GOT3 (cell line): ENCODE results near the gene ZNF513.
"Not testable (repeated sequence)": the region's sequence is repeated elsewhere in the genome, so short reads cannot be mapped to it uniquely, and the experiment has no call there.

Experiments used
- DNase-seq: peaks from one replicate; lab custom pipeline; 2025; ENCODE audit warnings: mixed read lengths; lab: John Stamatoyannopoulos, UW

ZNF513 gene

GRCh38 chr2:27380626-27381545 is at the start of gene ZNF513:
ZNF513 (minus strand) TSS chr2:27380734; CDS start chr2:27380526, 208 bp downstream.
- peak; percentile 70 for DNase-seq

GRCh38 chr2:27428978-27429541 is 48.5 kb upstream of the ZNF513 start:
- DNase-seq = peak; percentile 60

- peak; percentile 82 for DNase-seq
Observed at GRCh38 chr2:27428213-27428977, 47.9 kb upstream of the ZNF513 start, which contains the start of gene NRBP1. NRBP1 (plus strand) TSS chr2:27428631; CDS start chr2:27433274, 4,643 bp downstream.

- DNase-seq = no peak
Observed at GRCh38 chr2:27427863-27428212, 47.3 kb upstream of the ZNF513 start.

- not testable (repeated sequence) for DNase-seq
Observed at GRCh38 chr2:27425039-27425438, 44.5 kb upstream of the ZNF513 start.

DNA sequence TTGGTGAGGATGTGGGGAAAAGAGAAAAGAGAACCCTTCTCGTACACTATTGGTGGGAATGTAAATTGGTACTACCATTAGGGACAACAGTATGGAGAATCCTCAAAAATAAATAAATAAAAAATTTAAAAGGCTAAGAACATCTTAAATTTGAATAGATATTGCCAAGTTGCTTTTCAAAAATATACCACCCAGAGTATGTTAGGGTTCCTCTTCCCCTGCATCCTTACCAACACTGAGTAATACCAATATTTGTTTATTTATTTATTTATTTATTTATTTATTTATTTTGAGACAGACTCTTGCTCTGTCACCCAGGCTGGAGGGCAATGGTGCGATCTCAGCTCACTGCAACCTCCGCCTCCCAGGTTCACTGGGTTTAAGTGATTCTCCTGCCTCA is 42.4 kb upstream of the ZNF513 start:
- no peak for DNase-seq

- DNase-seq = no peak
Observed at GRCh38 chr2:27421660-27422250, 41.2 kb upstream of the ZNF513 start.

DNA sequence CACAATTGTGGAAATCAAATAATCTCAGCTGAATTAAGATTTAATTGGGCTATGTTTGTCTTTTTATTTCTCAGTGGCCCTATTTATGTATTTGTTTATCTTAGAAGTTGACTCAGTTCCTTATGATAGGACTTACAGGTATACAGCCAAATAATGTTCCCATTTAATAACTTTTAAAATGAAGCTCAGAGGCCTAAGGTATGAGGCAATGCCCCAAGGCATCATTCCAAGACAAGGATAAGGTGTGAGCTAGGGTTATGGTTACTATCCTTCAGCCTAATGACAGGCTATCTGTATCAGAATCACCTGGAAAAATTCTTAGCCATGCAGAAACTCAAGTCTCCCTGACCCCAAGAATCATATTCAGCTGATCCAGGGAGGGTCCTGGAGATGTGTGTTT is 40.5 kb upstream of the ZNF513 start:
- DNase-seq = no peak

DNA sequence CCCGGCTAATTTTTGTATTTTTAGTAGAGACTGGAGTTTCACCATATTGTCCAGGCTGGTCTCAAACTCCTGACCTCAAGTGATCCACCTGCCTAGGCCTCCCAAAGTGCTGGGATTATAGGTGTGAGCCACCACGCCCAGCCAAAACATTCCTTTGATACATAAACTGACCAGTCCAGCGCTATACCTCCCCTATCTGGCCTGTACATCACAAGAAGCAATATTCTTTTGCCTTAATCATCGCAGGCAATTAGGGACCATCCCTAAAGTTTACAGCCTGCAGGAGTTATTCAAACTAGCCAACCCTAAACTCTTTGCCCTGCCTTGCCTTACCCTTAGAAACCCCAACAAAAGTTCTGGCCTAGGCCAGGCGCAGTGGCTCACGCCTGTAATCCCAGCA is 35.6 kb upstream of the ZNF513 start:
- no peak for DNase-seq

DNA sequence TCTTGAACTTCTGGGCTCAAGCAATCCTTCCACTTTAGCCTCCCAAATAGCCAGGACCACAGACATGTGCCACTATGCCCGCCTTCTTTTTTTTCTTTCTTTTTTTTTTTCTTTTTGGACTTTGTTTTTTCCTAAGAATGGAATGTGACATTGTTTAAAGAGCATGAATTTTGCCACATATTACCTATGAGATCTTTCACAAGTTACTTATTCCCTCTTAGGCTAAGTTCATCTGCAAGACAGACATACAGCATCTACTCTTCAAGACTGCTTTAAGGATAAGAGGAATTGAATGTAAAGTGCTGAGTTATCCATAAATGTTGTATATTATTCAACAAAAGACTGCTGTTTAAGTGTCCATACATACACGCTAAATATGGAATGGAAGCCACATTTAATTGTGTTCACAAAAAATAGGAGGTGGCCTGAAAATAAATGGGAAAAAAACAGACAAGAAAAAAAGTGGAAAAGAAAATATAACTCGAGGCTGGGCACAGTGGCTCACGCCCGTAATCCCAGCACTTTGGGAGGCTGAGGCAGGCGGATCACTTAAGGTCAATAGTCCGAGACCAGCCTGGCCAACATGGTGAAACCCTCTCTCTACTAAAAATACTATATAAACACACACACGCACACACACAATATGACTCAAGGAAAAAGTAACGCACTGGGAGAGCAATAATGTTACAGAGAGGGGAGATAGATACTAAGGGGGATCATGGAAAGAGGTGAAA is 32.1 kb upstream of the ZNF513 start:
- DNase-seq = no peak

- peak; percentile 79 for DNase-seq
Observed at GRCh38 chr2:27409321-27410073, 29.0 kb upstream of the ZNF513 start, which contains the start of gene PPM1G. PPM1G (minus strand) TSS chr2:27409591; CDS start chr2:27409422, 169 bp downstream.

GRCh38 chr2:27408601-27409320 is 28.2 kb upstream of the ZNF513 start:
- no peak for DNase-seq

GRCh38 chr2:27407798-27408491 is 27.4 kb upstream of the ZNF513 start:
- DNase-seq = no peak

- no peak for DNase-seq
Observed at GRCh38 chr2:27400348-27401135, 20.0 kb upstream of the ZNF513 start.

DNA sequence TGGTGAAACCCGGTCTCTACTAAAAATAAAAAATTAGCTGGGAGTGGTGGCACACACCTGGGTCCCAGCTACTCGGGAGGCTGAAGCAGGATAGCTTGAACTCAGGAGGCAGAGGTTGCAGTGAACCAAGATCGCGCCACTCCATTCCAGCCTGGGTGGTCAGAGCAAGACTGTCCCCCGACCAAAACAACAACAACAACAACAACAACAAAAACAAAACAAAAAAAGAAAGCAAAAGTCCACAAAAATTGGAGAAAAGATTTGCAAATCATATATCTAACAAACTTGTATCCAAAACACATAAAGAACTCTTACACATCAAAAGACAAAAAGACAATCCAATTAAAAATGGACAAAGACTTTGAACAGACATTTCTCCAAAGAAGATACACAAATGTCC is 18.4 kb upstream of the ZNF513 start:
- DNase-seq = no peak

DNA sequence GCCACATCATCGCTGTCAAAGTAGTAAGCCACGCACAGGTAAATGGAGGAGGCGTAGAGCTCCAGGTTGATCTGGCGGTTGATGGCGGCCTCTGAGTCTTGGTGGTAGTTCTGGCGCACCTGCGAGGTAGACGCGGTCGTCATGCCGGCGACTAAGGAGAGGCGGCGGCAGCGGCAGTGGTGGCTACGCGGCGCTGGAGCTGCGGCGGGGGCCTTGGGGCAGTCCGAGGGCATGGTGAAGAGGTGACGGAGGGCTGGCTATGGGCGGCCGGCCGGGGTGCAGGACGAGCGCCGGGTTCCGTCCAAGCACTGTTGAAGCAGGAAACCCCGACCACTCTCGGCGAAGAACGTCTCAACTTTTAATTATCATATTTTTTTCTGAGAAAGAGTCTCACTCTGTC is 12.7 kb upstream of the ZNF513 start:
- DNase-seq = no peak

- no peak for DNase-seq
Observed at GRCh38 chr2:27390822-27391679, 10.5 kb upstream of the ZNF513 start.
